Mesangial cell (primary cell): ENCODE measurements around the gene ITGA11. TPM values are rescaled to one million over a fixed set of nuclear protein-coding genes. Genes with fewer than 3 reads are reported as not detected.

ENCODE experiments used
- total RNA-seq: library from RNA; depleted of rRNA; stranded (reverse); fragments of >200 nt; gene quantifications from 2 replicates; pipeline ENCODE4 v1.2.3, GENCODE V29; 2015

ITGA11 gene
- total RNA-seq, result 7.8 and 83.4 TPM in 2 replicates

DNA sequence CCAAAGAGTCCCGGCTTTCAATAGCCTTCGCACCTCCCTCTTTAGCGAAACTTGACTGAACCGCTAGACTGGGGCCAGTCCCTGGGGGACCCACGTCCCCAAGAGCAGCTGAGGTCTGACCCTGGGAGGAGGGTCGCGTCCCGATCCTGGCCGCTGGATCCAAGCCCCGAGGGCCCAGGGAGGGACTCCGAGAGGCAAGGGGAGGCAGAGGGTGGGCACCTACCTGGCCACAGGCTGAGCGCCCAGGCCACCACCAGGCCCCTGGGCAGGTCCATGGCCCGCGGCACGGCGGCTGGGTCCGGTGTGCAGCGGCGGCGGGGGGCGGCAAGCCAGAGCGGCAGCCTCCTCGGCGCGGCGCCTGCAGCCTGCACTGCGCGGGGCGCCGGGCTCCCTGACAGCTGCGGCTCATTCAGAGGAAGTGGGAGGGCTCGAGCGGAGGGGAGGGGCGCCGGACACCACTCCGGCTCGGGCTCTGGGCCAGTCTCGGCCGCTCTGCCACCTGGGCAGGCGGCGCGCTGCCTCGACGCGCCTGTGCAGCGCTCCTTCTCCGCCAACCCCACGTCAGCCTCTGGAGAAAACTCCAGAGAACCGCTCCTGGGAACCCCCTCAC, at the start of gene ITGA11:
Gene ITGA11 (minus strand): TSS at position 372 of the 610 bp plus-strand sequence. CDS start 97 bp downstream, at position 275.

GRCh38 chr15:68277603-68278344, 154.2 kb downstream of the ITGA11 start, which contains the start of gene FEM1B:
Gene FEM1B (plus strand): TSS chr15:68277745. CDS start chr15:68278418, 673 bp downstream.

Other genes starting within 250 kb of the ITGA11 start
- 0.81 and 2.0 TPM in 2 replicates for gene CALML4, start 226.8 kb downstream of the ITGA11 start, total RNA-seq
- 35.9 and 60.9 TPM in 2 replicates for gene CLN6, start 202.4 kb downstream of the ITGA11 start, total RNA-seq
- 23.6 and 28.9 TPM in 2 replicates for gene FEM1B, start 154.4 kb downstream of the ITGA11 start, total RNA-seq
- 4.7 and 8.5 TPM in 2 replicates for gene CORO2B, start 146.8 kb upstream of the ITGA11 start, total RNA-seq